Lower leg skin (tissue), 4 donors: Measurements from ENCODE around the gene TMEM132A. TPM values are rescaled to one million over a fixed set of nuclear protein-coding genes. Genes with fewer than 3 reads are reported as not detected.

ENCODE experiments used
- DNase-seq, 2 donors: peaks; one replicate each; pipeline ENCODE4 v3.0.0-alpha.2; 2019; ENCODE audit warnings: low spot score in 2 of 2
- H3K4me3 ChIP-seq: fragments of 200-600 bp; sonication (generic); 2 replicates; pipeline ENCODE4 v1.5.1; 2017; ENCODE audit warnings: mild to moderate bottlenecking, low read depth; ENCODE audit not compliant: poor library complexity, severe bottlenecking
- CTCF ChIP-seq, 3 donors: fragments of 450-650 bp; IDR thresholded peaks; one replicate each; pipeline ENCODE4 v1.5.1; 2016; ENCODE audit warnings: antibody characterized with exemption in 3 of 3, mild to moderate bottlenecking in 3 of 3, moderate library complexity in 2 of 3
- POLR2A ChIP-seq, 2 donors: fragments of 450-650 bp; IDR thresholded peaks; one replicate each; pipeline ENCODE4 v1.6.1; 2016 to 2017; ENCODE audit warnings: antibody characterized with exemption in 2 of 2, mild to moderate bottlenecking in 1 of 2, moderate library complexity in 1 of 2
- WGBS, 2 donors: methylation state at CpG; one replicate each; pipeline ENCODE4 v1.1.5; 2018; 5-methylcytosine and 5-hydroxymethylcytosine counted together
- intact Hi-C: fragments of 100-400 bp; cut with DNase I; formaldehyde crosslinking; loops from one replicate; pipeline ENCODE4 v1.15.0; 2023; ENCODE audit warnings: low total_unique reads
- total RNA-seq, 4 donors: library from RNA; depleted of rRNA; stranded (reverse); fragments of >200 nt; gene quantifications; one replicate each; pipeline ENCODE4 v1.1.0, GENCODE V29; 2016

Gene TMEM132A
- total RNA-seq, 4 donors from 2014 or later, result 2.9 to 13.7 (median 5.3) TPM

- H3K4me3 ChIP-seq, result no peak overlapping the region
- intact Hi-C loops, result no loop called here
- DNase-seq, result no peak
- TF ChIP-seq CTCF (IDR thresholded peaks at IDR 0.05), result no peak
- no peak for TF ChIP-seq POLR2A (IDR thresholded peaks at IDR 0.05)
- WGBS, 2 donors, result 94 to 95% methylated on average over 40 to 43 of the region's 57 CpGs
These were observed 10.0 kb downstream of the TMEM132A start for GRCh38 chr11:60934124-60934789.

- no peak for DNase-seq
- TF ChIP-seq POLR2A (IDR thresholded peaks at IDR 0.05) (no peak), CTCF (IDR thresholded peaks at IDR 0.05) (no peak)
- intact Hi-C loops, result no loop called here
- 90% methylated on average over 15 to 17 of the region's 21 CpGs for WGBS, 2 donors
- H3K4me3 ChIP-seq, result no peak overlapping the region
These were observed 10.7 kb downstream of the TMEM132A start for GRCh38 chr11:60934790-60935605.

GRCh38 chr11:60935676-60936442 lies 11.6 kb downstream of the TMEM132A start:
- H3K4me3 ChIP-seq, result no peak overlapping the region
- intact Hi-C loops, result no loop called here
- 83% methylated on average over 23 to 27 of the region's 27 CpGs for WGBS, 2 donors
- no peak for TF ChIP-seq POLR2A (IDR thresholded peaks at IDR 0.05)
- peak in 1 of 2 donors; percentile 81 for DNase-seq

- TF ChIP-seq POLR2A (IDR thresholded peaks at IDR 0.05) (no peak), CTCF (IDR thresholded peaks at IDR 0.05) (no peak)
- 91 to 94% methylated on average over 11 to 17 of the region's 18 CpGs for WGBS, 2 donors
- peak in 1 of 2 donors; percentile 82 for DNase-seq
- intact Hi-C loops, result no loop called here
- H3K4me3 ChIP-seq, result no peak overlapping the region
These were observed 12.3 kb downstream of the TMEM132A start for GRCh38 chr11:60936467-60937143.

- DNase-seq, result no peak
- 76 to 81% methylated on average over 12 of the region's 12 CpGs for WGBS, 2 donors
- H3K4me3 ChIP-seq, result no peak overlapping the region
- intact Hi-C loops, result no loop called here
- TF ChIP-seq CTCF (IDR thresholded peaks at IDR 0.05) (no peak), POLR2A (IDR thresholded peaks at IDR 0.05) (no peak)
These were observed 12.9 kb downstream of the TMEM132A start for GRCh38 chr11:60937144-60937527.
